Esophagus muscularis mucosa (tissue), 4 donors: ENCODE results near the gene PXT1. TPM values are rescaled to one million over a fixed set of nuclear protein-coding genes. Genes with fewer than 3 reads are reported as not detected.

Experiments used
- DNase-seq: peaks from one replicate; pipeline ENCODE4 v3.0.0-alpha.2; 2017; ENCODE audit errors: extremely low spot score
- H3K27ac ChIP-seq, 4 donors: fragments of 200-600 bp; sonication (generic); replicated peaks in 1 of 4; 1 replicate in 3 of 4; 2 replicates in 1 of 4; pipeline ENCODE4 v1.5.1; 2016 to 2019; ENCODE audit warnings: mild to moderate bottlenecking in 1 of 4
- H3K27me3 ChIP-seq, 4 donors: fragments of 200-600 bp; sonication (generic); one replicate each; pipeline versions ENCODE4 v1.5.1 to v1.6.0; 2016 to 2019
- H3K36me3 ChIP-seq, 4 donors: fragments of 200-600 bp; sonication (generic); one replicate each; pipeline ENCODE4 v1.5.1; 2016 to 2019
- H3K4me1 ChIP-seq, 4 donors: fragments of 200-600 bp; sonication (generic); one replicate each; pipeline ENCODE4 v1.5.1; 2016 to 2019
- H3K4me3 ChIP-seq, 4 donors: fragments of 200-600 bp; sonication (generic); 1 replicate in 2 of 4; 2 replicates in 2 of 4; pipeline ENCODE4 v1.5.1; 2016 to 2019; ENCODE audit warnings: mild to moderate bottlenecking in 4 of 4, moderate library complexity in 1 of 4
- H3K9me3 ChIP-seq, 4 donors: fragments of 200-600 bp; sonication (generic); 1 replicate in 3 of 4; 2 replicates in 1 of 4; pipeline ENCODE4 v1.5.1; 2016 to 2019
- CTCF ChIP-seq, 3 experiments: fragments of 200-600 bp in 2 of 3; fragments of 450-650 bp in 1 of 3; sonication (generic) in 2 of 3; IDR thresholded peaks; one replicate each; pipeline ENCODE4 v1.5.1; 2017 to 2019; ENCODE audit warnings: antibody characterized with exemption in 3 of 3, mild to moderate bottlenecking in 2 of 3, moderate library complexity in 1 of 3
- EP300 ChIP-seq: sonication (generic); formaldehyde crosslinking; IDR thresholded peaks from one replicate; pipeline ENCODE4 v1.6.1; 2017; ENCODE audit warnings: antibody characterized with exemption
- POLR2A ChIP-seq: fragments of 450-650 bp; IDR thresholded peaks from one replicate; pipeline ENCODE4 v1.6.1; 2017; ENCODE audit warnings: antibody characterized with exemption, moderate library complexity, mild to moderate bottlenecking, low read depth
- POLR2AphosphoS5 ChIP-seq, 2 donors: sonication (generic); formaldehyde crosslinking; IDR thresholded peaks; one replicate each; pipeline ENCODE4 v1.6.1; 2017; ENCODE audit warnings: antibody characterized with exemption in 2 of 2
- WGBS: methylation state at CpG from one replicate; pipeline ENCODE4 v1.1.5; 2018; 5-methylcytosine and 5-hydroxymethylcytosine counted together
- intact Hi-C: fragments of 100-400 bp; cut with DNase I; formaldehyde crosslinking; loops from one replicate; pipeline ENCODE4 v1.15.1; 2023
- total RNA-seq, 4 donors: library from RNA; depleted of rRNA; stranded (reverse); fragments of >200 nt; gene quantifications; one replicate each; pipeline versions ENCODE4 v1.1.0 to v1.2.1, GENCODE V29; 2016

PXT1 gene
- total RNA-seq, 4 donors from 2014 or later, result not detected

- no peaks in the 10 kb centered on the region for H3K4me1 ChIP-seq
- WGBS, result 79% methylated on average over 8 of the region's 8 CpGs
- intact Hi-C loops, result no loop called here
- no peaks in the 10 kb centered on the region for H3K36me3 ChIP-seq
- H3K27ac ChIP-seq, result no peak overlapping the region
- H3K27me3 ChIP-seq, result peaks cover 0 to 8% (median 0%) of the 10 kb centered on the region in 4 donors
- no peak overlapping the region for H3K4me3 ChIP-seq
- DNase-seq, result no peak
- no peak for TF ChIP-seq POLR2A
- no peak for TF ChIP-seq POLR2AphosphoS5 (IDR thresholded peaks at IDR 0.05)
- TF ChIP-seq CTCF (IDR thresholded peaks at IDR 0.05), result no peak
- no peak for TF ChIP-seq EP300
- no peaks in the 10 kb centered on the region for H3K9me3 ChIP-seq
These were observed 67.7 kb downstream of the PXT1 start for GRCh38 chr6:36374972-36375371.

GRCh38 chr6:36374194-36374593 is 68.5 kb downstream of the PXT1 start:
- no peaks in the 10 kb centered on the region for H3K4me1 ChIP-seq
- DNase-seq, result no peak
- H3K27ac ChIP-seq, result no peak overlapping the region
- intact Hi-C loops, result no loop called here
- H3K9me3 ChIP-seq, result no peaks in the 10 kb centered on the region
- no peak for TF ChIP-seq POLR2AphosphoS5 (IDR thresholded peaks at IDR 0.05)
- TF ChIP-seq POLR2A, result no peak
- TF ChIP-seq CTCF (IDR thresholded peaks at IDR 0.05), result no peak
- no peak for TF ChIP-seq EP300
- 90% methylated on average over 4 of the region's 4 CpGs for WGBS
- no peaks in the 10 kb centered on the region for H3K36me3 ChIP-seq
- peaks cover 0 to 8% (median 0%) of the 10 kb centered on the region in 4 donors for H3K27me3 ChIP-seq
- H3K4me3 ChIP-seq, result no peak overlapping the region

- DNase-seq, result no peak
- 68% methylated on average over 12 of the region's 15 CpGs for WGBS
- peaks cover 0 to 8% (median 0%) of the 10 kb centered on the region in 4 donors for H3K27me3 ChIP-seq
These were observed 69.2 kb downstream of the PXT1 start for GRCh38 chr6:36373368-36374019.

GRCh38 chr6:36372088-36372487 is 70.6 kb downstream of the PXT1 start:
- Histone ChIP-seq H3K4me1 (no peaks in the 10 kb centered on the region), H3K9me3 (no peaks in the 10 kb centered on the region), H3K27ac (no peak overlapping the region), H3K4me3 (no peak overlapping the region), H3K36me3 (no peaks in the 10 kb centered on the region), H3K27me3 (peaks cover 0 to 8% (median 0%) of the 10 kb centered on the region in 4 donors)
- WGBS, result 90% methylated on average over 6 of the region's 6 CpGs
- no peak for TF ChIP-seq POLR2A
- no peak for TF ChIP-seq POLR2AphosphoS5 (IDR thresholded peaks at IDR 0.05)
- no peak for TF ChIP-seq EP300
- TF ChIP-seq CTCF (IDR thresholded peaks at IDR 0.05), result no peak
- intact Hi-C loops, result no loop called here
- DNase-seq, result no peak

More at GRCh38 chr6:36373368-36374019, 69.2 kb downstream of the PXT1 start:
- no peaks in the 10 kb centered on the region for H3K4me1 ChIP-seq
- H3K27ac ChIP-seq, result no peak overlapping the region
- no peak for TF ChIP-seq POLR2AphosphoS5 (IDR thresholded peaks at IDR 0.05)
- H3K36me3 ChIP-seq, result no peaks in the 10 kb centered on the region
- no peak overlapping the region for H3K4me3 ChIP-seq
- no peaks in the 10 kb centered on the region for H3K9me3 ChIP-seq
- intact Hi-C loops, result no loop called here

- intact Hi-C loops, result no loop called here
- Histone ChIP-seq H3K4me3 (no peak overlapping the region), H3K4me1 (no peaks in the 10 kb centered on the region), H3K27me3 (peaks cover 0 to 8% (median 0%) of the 10 kb centered on the region in 4 donors), H3K36me3 (no peaks in the 10 kb centered on the region), H3K9me3 (no peaks in the 10 kb centered on the region), H3K27ac (no peak overlapping the region)
- DNase-seq, result no peak
- TF ChIP-seq POLR2AphosphoS5 (IDR thresholded peaks at IDR 0.05) (no peak), EP300 (no peak), POLR2A (no peak), CTCF (IDR thresholded peaks at IDR 0.05) (no peak)
- 100% methylated on average over 1 of the region's 9 CpGs for WGBS
These were observed 71.4 kb downstream of the PXT1 start for GRCh38 chr6:36371211-36371610.
